NCI-H1694 (cell line): ENCODE measurements around the gene TMIGD1.

Source experiments
- DNase-seq: peaks from one replicate; lab custom pipeline; 2025; lab: John Stamatoyannopoulos, UW

Gene TMIGD1

DNA sequence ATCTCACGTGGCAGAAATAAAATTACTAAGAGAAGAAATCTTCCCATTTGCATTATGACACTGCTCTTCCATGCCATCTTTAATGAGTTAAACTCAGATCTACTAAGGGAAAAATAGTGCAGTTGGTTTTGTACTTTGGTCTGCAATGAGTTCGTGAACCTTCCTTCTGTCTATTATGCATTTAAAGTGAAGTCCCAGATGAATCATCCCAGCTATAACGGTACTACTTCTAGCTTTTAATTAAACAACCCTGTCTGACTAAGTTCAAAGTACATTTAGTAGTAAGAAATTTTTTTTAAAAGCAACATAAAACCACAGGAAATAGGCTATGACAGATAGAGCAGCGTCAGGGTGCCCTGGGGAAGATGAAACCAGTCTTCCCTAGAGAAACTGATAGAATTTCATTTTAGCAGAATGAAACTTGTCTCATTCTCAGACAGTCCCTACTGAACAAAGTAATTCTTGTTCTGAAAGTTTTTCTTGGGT, 1.8 kb downstream of the TMIGD1 start:
- DNase-seq, result no peak

DNA sequence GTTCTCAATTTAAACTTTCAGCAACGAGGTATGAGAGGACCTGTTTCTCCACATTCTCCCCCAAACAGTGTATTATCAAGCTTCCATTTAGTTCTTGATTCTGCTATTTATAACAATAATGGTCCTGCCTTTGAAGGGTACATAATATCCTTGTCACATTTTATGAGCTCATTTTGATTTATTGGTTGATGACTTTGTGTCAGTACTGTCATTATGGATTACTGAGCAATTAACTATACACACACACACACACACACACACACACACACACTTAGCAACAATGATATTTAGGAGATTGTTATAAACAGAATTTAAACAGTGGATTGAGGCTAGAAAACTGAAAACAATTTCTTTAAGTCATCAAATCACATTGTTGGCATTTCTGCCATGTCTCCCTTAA, 7.0 kb downstream of the TMIGD1 start:
- DNase-seq, result no peak

DNA sequence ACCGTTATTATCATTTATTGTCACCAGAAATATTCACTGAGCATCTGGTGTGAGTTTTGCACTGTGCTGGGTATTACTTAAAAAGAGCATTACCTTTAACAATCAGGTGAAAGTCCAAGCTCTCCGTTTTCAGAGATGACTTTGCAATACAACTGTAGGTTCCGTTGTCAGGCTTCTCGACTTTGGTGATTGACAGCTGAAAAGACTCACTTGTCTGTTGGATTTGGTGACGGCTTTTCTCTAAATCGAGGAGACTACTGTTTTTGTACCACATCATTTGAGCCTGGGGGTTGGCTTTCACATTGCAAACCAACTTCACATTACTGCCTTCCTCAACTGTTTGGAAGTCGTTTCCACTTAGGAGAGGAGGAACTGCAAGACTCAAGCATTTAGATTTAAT, 9.1 kb downstream of the TMIGD1 start:
- DNase-seq, result no peak

DNA sequence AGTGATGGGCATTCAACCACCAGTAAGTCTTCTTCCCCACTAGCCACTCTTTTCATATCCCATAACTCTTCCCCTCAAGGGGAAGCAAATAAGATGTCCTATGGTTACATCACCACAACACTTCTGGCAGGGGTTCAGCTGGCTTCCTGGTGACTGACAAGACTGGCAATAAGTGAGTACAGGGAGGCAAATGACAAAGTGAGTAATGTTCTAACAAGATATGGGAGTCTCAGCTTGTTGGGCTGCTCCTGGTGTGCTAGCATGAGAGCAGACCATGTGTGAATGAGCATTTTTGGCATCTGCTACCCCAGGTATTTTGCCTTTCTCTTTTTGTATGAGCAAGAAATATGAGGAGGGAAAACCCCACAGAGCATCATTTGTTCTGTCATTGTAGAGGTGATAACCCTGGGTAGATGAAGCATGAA, 9.9 kb downstream of the TMIGD1 start:
- no peak for DNase-seq

DNA sequence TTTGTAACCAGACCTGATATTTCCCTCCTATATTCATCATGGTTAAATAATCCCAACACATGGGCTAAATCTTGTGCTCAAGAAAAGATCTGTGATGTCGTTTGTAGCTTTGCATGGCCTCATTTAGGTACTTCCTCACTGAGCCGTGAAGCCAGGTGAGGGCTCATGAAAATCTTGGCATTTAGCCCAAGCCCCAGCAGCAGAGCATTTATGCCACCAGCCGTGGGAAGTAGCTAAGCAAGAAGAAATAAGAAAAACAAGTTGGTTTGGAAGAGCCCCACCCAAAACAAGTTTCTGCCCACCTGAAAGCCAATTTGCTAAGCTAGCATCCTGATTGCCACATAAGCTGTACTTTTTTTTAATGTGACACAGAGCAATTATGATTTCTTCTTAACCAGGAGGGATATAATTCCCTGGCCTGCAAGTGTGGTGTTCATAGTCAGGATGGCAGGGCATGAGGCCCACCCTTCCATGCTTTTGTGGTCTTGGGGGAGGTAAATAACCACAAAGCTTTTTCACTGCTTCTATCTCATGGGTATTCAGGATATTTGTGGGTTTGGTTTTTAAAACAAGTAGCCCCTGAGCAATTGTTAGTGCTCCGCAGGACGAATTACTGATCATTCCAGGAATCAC, 10.5 kb downstream of the TMIGD1 start:
- DNase-seq, result peak; percentile 46

DNA sequence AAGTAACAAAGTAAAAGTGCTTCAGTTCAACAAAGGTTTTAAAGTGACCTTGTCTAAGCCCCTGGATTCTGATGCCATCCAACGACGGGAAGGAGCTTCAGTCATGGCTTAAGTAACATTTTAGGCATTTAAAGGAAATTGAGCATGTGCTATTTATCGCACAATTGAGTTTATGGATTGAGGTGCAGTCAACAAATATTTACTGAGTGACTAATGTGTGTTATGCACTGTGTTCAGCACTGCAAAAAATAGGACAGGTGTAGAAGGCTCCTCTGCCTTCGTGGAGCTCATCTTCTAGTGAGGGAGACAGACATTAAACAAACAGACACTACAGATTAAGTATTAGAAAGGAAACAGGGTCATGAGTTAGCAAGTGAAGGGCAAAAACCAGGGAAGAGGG, 12.5 kb downstream of the TMIGD1 start:
- no peak for DNase-seq

DNA sequence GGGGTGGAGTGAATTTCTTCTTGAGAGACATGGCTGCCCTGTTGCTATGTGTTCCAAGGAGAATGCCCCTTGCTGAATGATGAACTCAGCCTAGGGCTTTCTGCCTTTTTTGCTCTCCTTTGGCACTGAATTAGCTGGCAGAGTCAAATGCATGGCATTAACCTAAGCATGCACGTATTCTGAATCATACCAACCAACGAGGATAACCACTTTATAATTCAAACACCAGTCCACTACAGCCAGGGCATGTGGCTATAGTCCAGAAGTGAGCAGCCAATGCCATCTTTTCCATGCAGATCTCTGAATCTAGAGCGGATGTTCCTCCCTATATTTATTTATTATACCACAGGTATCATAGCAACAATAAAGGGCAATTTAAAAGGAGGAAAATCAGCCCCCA, 15.7 kb downstream of the TMIGD1 start:
- no peak for DNase-seq

DNA sequence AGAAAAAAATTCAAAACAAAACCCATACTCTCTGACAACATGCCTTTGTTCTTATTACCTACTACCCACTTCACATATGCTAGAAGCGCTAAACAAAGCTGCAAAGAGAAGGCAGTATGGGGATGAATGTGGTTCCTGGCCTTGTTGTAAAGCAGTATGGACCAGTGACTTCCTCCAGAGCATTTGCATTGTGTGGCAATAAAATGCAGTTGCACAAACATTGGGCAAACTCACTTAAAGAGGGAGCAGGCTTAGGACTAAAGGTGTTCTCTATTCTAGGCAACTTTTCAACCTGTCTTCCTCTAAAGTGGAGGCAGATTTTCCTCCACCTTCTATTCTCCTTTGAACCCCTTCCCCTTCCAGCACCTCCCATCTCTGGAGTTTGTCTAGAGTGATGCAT, 17.1 kb downstream of the TMIGD1 start:
- no peak for DNase-seq

DNA sequence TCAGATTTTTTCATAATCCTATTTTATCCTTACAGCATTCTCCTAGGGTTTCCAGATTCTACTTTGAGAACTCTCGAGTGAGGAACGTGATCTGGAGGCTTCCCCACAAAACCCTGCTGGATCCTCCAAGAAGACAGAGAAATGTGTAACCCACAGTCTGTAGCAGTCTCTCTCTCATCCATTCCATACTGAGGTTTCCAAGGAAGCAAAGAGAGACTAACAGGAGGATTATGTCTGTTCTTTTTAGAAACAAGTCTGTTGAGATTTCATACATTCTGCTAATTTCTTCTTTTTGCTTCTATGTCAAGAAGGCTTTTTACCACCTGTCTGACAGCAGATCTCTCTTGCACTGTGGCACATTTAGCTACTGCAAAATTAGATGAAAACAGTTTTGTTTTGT, 18.8 kb downstream of the TMIGD1 start:
- DNase-seq, result no peak

DNA sequence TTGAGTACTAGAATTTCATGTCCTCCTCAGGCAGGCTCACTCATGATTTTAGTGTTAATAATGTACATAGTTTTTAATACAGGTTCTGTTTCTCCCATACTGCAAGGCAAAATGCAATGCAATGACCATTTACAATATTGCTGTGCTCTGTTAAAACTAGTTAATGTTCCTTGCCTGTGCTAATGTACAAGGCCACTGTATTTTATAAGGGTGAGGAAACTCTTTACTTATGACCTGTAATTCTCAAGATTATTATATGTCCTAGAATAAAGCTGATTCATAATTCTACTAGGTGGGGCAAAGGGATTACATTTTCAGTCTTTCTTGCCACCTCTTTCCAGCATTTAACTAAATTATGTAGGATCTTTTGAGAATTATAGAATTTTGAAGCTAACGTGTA, 19.4 kb downstream of the TMIGD1 start:
- no peak for DNase-seq

DNA sequence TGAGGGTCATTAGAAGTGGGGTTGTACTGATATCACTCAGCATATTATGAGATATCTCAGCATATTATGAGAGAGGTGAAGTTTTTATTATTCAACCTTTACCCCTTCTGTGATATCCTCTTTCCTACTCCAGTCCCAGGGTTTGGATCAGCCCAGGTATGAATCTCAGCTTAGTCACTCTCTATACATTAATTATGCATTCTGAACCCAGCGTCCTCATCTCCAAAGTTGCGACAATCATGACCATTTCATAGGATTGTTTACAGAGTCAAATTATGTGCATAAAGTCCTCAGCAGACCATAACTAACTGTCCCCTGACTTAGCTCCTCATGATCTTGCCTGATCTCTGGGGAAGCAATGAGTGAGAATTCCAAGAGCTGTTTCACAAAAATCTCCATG, 21.6 kb downstream of the TMIGD1 start:
- DNase-seq, result no peak

DNA sequence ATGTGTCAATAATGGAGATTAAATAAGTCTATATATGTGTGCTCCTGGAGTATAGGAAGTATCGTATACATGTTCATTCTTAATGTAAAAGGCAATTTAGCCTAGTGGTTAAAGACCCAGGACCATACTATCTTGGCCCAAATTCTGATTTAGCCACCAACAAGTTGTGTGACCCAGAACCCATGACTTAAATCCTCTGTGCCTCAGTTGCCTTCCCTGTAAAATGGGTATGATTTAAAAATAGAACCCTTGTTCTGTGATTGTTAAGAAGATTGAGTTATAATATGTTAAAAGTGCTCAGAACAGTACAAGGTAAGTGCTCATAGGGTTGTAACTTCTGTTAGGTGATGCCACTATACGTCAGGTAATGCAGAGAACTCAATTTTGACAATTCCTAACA, 23.3 kb downstream of the TMIGD1 start:
- no peak for DNase-seq

DNA sequence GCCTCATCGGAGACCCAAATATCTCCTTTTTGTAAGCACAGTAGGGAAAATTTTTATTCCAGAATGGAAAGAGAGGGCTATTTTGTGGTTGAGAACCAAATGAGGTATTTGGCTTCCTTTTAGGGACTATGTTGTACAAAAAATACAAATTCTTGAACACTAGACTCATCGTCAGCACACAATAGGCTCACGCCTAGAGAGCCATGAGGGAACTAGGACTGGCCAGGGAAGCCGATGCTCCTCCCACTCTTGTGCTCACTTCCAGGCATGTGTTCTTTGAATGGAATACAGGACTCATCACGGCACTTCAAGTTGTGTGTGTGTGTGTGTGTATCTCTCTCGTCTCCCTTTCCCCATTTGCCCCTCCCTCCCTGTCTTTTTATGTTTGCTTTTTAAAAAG, 24.3 kb downstream of the TMIGD1 start:
- no peak for DNase-seq

DNA sequence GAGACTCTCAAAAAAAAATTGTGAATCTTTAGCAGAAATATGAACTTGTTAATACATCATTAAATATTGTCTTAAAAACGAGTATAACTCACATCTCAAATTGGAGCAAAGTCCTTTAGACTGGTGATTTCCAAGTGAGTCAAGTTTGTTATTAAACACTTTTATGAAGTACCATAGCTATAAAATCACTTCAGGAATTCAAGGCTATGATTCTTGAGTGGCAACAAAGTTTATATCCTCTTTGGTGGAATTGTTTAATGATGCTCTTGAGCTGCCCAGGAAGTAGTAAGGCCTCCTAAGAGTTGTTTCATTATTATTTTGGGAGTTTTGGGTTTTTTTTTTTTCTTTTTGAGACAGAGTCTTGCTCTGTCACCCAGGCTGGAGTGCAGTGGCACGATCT, 25.5 kb downstream of the TMIGD1 start:
- no peak for DNase-seq

DNA sequence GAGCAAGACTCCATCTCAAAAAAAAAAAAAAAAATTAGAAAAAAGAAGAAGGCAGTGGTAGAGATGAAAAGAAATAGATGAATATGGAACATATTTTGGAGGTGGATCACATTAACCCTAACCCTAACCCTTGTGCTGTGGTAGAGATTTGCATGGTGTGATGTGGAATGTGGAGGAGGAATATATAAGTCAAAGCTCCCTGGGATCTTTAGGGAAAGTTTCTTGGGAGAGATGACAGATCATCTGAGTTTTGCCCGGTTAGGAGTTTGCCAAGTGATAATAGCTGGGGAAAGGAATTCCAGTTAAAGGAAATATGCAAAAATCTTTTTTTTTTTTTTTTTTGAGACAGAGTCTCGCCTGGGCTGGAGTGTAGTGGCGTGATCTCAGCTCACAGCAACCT, 29.1 kb downstream of the TMIGD1 start:
- DNase-seq, result no peak

DNA sequence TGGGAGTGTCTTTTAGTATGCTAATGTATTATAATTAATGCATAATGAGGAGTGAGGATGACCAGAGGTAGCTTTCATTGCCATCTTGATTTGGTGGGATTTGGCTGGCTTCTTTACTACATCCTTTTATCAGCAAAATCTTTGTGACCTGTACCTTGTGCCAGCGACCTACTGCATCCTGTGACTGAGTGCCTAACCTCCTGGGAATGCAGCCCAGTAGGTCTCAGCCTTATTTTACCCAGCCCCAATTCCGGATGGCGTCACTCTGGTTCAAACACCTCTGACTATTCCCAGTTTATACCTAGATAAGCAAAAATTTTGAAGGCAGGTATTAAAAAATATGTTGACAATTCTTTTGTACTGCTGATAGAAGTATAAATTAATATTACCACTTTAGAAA, 31.6 kb downstream of the TMIGD1 start:
- no peak for DNase-seq

DNA sequence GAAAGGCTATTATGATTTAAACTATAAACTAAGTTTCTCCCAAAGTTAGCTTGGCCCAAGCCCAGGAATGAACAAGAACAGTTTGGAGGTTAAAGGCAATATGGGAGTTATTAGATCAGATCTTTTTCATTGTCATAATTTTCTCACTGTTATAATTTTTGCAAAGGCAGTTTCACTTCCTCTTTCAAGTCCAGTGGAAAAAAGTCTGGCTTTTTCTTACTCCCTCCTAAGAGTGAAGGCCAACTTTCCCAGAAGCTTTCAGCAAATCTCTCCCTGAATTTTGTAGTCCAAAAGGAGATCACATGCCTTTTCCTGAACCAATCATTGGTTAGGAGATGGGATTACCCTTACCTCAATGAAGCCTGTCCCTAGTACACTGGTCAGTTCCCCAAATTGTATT, 33.0 kb downstream of the TMIGD1 start:
- no peak for DNase-seq

DNA sequence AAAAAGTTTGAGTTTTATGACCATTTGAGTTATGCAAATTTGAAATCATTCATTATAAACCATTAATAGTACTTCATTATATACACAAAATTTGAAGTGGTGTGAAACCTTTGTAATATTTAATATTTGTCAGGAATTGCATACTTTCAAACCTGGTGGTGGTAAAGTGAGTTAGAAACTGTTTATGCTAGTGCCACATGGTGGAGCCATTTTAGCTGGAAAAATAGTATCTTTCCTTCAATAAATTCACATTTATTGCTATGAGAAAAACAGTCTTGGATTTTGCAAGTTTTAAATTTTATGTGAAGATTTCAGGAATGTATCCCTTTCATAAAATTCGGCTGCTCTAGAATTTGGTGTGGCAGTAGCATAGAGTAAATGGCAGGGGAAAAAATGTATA, 34.9 kb downstream of the TMIGD1 start:
- no peak for DNase-seq

DNA sequence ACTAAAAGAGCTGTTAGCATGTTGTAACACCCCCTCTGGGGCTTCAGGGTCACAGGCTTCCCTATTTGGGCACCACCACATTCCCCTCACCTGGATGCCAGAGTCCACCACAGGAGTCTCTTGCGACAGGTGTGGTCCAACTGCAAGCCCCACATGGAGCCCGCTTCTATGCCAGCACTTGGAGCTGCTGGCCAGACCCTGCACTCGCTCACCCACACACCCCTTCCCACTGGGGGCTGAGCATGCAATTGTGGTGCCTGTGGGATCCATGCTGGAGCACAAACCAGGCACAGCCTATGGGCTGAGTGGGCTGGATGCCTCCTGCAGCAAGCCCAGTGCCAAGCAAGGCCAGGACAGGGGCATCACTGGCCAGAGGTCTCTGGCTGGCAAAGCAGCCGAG, 36.1 kb downstream of the TMIGD1 start:
- no peak for DNase-seq

DNA sequence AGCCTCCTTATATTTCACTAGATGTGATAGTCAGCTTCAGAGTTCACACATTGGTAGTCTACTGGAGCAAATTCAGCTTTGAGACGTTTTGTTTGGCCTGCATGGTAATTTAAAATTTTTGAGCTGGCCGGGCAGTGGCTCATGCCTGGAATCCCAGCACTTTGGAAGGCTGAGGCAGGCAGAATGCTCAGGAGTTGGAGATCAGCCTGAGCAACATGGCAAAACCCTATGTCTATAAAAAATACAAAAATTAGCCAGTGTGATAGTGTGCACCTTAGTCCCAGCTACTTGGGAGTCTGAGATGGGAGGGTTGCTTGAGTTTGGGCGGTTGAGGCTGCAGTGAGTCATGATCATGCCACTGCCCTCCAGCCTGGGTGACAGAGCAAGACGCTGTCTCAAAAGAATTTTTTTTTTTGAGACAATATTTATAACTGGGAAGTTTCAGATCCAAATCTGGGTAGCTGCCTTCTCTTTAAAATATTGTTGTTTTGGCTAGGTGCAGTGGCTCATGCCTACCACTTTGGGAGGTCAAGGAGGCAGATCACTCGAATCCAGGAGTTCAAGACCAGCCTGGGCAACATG, 37.3 kb downstream of the TMIGD1 start:
- DNase-seq, result no peak

DNA sequence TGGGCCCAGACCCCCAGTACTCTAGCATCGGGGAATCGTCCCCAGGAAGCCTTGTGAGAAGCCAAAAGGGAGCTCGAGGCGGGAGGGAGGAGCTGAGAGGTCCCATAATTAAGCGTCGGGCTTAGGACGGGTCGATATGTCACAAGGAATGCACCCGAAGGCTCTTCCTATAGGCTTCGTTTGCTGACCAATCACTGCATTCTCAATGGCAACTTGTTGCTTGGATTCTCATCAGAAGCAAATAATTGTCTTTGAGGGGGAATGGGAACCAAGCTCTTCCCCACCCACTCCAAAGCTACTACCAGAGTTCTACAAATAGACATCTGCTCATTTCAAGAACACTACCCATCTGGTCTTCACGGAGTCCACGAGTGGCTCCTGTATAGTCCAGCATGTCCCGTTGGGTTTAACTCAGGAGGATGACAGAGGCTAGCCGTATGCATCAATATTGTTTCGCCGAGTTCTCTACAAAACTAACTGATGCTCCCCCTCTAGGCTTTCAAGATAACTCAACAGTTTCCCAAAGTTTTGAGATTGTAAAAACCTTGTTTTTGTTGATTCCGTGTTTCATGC, 41.5 kb downstream of the TMIGD1 start:
- DNase-seq, result peak; percentile 66

DNA sequence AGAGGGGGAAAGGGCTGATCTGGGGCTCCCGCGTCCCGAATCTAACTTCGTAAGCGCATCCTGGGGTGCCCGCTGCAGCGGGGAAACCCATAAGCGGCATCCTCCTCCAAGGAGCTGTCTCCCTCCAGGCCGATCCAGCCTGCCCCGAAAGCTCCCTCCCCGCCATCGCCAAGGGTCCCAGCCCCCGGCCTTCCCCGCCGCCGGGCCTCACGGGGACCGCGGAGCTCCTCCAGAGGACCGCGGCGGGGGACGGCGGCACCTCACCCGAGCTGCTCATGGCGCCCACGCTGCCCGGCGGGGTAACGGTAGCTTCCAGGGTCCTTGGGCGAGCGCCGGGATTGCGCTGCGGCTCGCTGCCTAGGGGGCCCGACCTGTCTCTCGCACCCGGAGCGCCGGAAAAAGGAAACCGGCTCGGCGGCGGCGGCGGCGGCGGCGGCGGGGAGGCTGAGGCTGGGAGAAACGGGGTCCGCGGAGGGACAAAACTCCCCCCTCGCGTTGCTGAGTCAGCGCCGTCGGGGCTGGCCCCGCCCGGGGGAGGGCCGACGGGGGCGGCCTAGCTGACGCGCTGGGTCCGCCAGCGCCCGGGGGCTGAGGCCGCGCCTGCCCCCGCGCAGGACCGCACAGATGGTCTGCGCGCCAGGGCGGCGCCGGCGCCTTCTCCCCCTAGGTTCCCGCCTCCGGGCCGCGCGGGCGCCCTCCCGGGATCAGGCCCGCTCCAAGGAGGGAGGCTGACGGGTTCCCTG, 42.1 kb downstream of the TMIGD1 start, which contains the start of gene BLMH:
Gene BLMH, minus strand, starts transcription at position 402 of the 743 bp plus-strand sequence. Its CDS starts 125 bp downstream, at position 277.
- DNase-seq, result peak; percentile 82
